Heart right ventricle (tissue), 16 donors: Measurements from ENCODE around the gene FBN1. TPM values are rescaled to one million over a fixed set of nuclear protein-coding genes. Genes with fewer than 3 reads are reported as not detected.

ENCODE experiments used
- ATAC-seq, 8 donors: fragments of 200-7000 bp; cut with Tn5 transposase; one replicate each; pipeline ENCODE4 v1.9.1; 2020; ENCODE audit warnings: mild to moderate bottlenecking in 8 of 8, moderate library complexity in 8 of 8, moderate number of reproducible peaks in 1 of 8
- DNase-seq, 2 donors: peaks; one replicate each; pipeline ENCODE4 v3.0.0-alpha.2; 2020
- H3K27ac ChIP-seq, 10 donors: fragments of 200-600 bp; sonication (generic) in 2 of 10; one replicate each; pipeline versions ENCODE4 v1.5.0 to v1.8.0; 2020 to 2022; ENCODE audit warnings: mild to moderate bottlenecking in 3 of 10
- H3K27me3 ChIP-seq, 7 donors: fragments of 200-600 bp; one replicate each; pipeline ENCODE4 v1.8.0; 2021 to 2022; ENCODE audit warnings: mild to moderate bottlenecking in 2 of 7
- H3K36me3 ChIP-seq, 9 donors: fragments of 200-600 bp; sonication (generic) in 1 of 9; one replicate each; pipeline versions ENCODE4 v1.5.0 to v1.8.0; 2020 to 2022; ENCODE audit warnings: mild to moderate bottlenecking in 2 of 9
- H3K4me1 ChIP-seq, 9 donors: fragments of 200-600 bp; sonication (generic) in 1 of 9; one replicate each; pipeline versions ENCODE4 v1.5.0 to v1.8.0; 2020 to 2022; ENCODE audit warnings: mild to moderate bottlenecking in 4 of 9
- H3K4me3 ChIP-seq, 10 donors: fragments of 200-600 bp; sonication (generic) in 2 of 10; one replicate each; pipeline versions ENCODE4 v1.5.0 to v1.8.0; 2020 to 2022; ENCODE audit warnings: mild to moderate bottlenecking in 7 of 10, moderate library complexity in 2 of 10
- H3K9me3 ChIP-seq, 11 donors: fragments of 200-600 bp in 10 of 11; sonication (generic) in 2 of 11; one replicate each; pipeline versions ENCODE4 v1.5.0 to v1.8.0; 2013 to 2022; ENCODE audit warnings: mild to moderate bottlenecking in 2 of 11, control low read depth in 1 of 11, moderate library complexity in 1 of 11
- WGBS, 2 donors: extraction: QIAGEN DNeasy Blood & Tissue Kit; methylation state at CpG; one replicate each; pipeline ENCODE4 v1.1.7; 2013; ENCODE audit warnings: inconsistent platforms in 1 of 2; 5-methylcytosine and 5-hydroxymethylcytosine counted together
- intact Hi-C, 10 donors: fragments of 100-400 bp; cut with DNase I; formaldehyde crosslinking; loops; one replicate each; pipeline versions ENCODE4 v1.11.1 to v1.14.2; 2022
- polyA plus RNA-seq, 2 donors: library from polyadenylated mRNA; stranded (reverse); fragments of 200-250 nt; gene quantifications; one replicate each; pipeline ENCODE4 v1.2.3, GENCODE V29; 2013
- total RNA-seq, 10 donors: library from RNA; stranded (reverse); fragmentation: NEBNext Ultra II Directional in 3 of 10; extraction: Animal tissue kit (Norgen Biotek cat#: 25700) in 3 of 10; gene quantifications; one replicate each; pipeline versions ENCODE4 v1.2.1 to v1.2.4, GENCODE V29; 2021 to 2023
- TF ChIP-seq, protein P1 (sequence below), 9 donors: fragments of 200-600 bp; sonication (generic) in 2 of 9; IDR thresholded peaks; one replicate each; pipeline versions ENCODE4 v1.5.0 to v1.8.0; 2021 to 2022; ENCODE audit warnings: antibody characterized with exemption in 9 of 9, mild to moderate bottlenecking in 5 of 9, moderate library complexity in 1 of 9
- donor health status: Arrhythmogenic right ventricular cardiomyopathy.
- donor health status: ischemic (EF 13 %, LVEDD 7.1; RV severe dilation, severe dysfunction).
- donor health status: healthy with polysubstance abuse.
- donor health status: DM: no; HTN: yes; CAD: no.
- donor health status: DM: no; HTN: no; CAD: no.
- donor health status: ischemic (EF 25% LVEDD 6.9; RV normal size, moderate dysfunction).
- donor health status: ischemic (EF 25% LVEDD 5.7; RV mildly dilated, moderate dysfunction).
- donor health status: healthy.
- donor health status: DM: yes; HTN: yes; CAD: no.
- donor health status: Ischemic cardiomyopathy.
- donor health status: ischemic (EF 35%, LVEDD 5.7; RV mildly dilated, moderate dysfunction).
- donor health status: nonischemic (EF 11% LVEDD 7.7; RV severe dilation, severe dysfunction).
- donor health status: DM: yes; HTN: yes; CAD: no.
- donor health status: PGD.
- donor health status: ischemic (EF 29% LVEDD 5.4; RV normal size, mild dysfunction).
- donor health status: nonischemic (EF 23%, LVEDD 6.1; RV moderate dilation, normal function).

Gene FBN1
- total and polyA plus RNA-seq, 12 donors = 7.0 to 116 (median 31.1) TPM

DNA sequence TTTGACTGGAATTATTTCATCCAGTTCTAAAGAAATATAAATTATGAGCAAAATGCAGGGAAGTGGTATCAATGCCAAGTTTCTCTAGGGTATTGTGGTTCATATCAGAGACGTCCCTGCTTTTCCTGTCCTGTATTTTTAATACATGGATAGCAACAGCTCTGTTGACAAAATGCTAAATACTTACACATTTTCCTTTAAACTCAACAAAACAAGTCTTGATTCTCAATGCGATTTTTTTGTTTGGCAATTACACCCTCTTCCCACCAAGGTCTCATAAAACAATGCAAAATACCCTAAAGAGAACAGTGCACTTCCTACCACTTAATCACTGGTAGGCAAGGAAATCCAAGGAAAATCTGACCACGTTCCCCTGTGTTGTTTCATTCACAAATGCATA, 194.3 kb downstream of the FBN1 start:
- intact Hi-C loops = no loop called here
- WGBS, 2 donors = 35 to 41% methylated on average over 3 of the region's 3 CpGs

DNA sequence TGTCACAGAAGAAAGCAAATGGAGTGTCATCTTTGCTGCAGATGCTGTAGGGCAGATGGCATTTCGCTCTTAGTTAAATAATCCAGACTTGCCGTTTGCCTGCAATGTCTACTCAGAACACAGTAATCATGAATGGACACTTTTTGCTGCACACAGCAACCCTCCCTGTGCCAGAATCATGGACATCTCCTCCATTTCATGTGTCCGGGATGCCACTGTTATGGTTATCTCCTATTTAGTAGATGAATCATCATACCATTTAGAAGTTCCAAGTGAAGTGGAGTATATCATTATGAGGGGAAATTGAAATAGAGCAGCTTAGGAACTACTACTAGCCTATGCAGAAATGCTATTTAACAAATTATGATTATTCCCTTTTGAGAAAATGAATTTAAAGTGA, 195.8 kb downstream of the FBN1 start:
- intact Hi-C loops = no loop called here
- no peak overlapping the region for H3K27ac ChIP-seq
- peaks cover 0 to 23% (median 11%) of the 10 kb centered on the region in 9 donors for H3K4me1 ChIP-seq
- no peak overlapping the region for H3K4me3 ChIP-seq
- 93 to 95% methylated on average over 3 of the region's 3 CpGs for WGBS, 2 donors
- DNase-seq = no peak
- ATAC-seq = no peak
- TF ChIP-seq, protein P1, sequence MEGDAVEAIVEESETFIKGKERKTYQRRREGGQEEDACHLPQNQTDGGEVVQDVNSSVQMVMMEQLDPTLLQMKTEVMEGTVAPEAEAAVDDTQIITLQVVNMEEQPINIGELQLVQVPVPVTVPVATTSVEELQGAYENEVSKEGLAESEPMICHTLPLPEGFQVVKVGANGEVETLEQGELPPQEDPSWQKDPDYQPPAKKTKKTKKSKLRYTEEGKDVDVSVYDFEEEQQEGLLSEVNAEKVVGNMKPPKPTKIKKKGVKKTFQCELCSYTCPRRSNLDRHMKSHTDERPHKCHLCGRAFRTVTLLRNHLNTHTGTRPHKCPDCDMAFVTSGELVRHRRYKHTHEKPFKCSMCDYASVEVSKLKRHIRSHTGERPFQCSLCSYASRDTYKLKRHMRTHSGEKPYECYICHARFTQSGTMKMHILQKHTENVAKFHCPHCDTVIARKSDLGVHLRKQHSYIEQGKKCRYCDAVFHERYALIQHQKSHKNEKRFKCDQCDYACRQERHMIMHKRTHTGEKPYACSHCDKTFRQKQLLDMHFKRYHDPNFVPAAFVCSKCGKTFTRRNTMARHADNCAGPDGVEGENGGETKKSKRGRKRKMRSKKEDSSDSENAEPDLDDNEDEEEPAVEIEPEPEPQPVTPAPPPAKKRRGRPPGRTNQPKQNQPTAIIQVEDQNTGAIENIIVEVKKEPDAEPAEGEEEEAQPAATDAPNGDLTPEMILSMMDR (IDR thresholded peaks at IDR 0.05) = no peak
- peaks cover 0 to 99% (median 18%) of the 10 kb centered on the region in 9 donors for H3K36me3 ChIP-seq
- H3K9me3 ChIP-seq = no peaks in the 10 kb centered on the region
- H3K27me3 ChIP-seq = no peaks in the 10 kb centered on the region

More for the DNA sequence above, 194.3 kb downstream of the FBN1 start:
- ATAC-seq (peak in 1 of 8 donors; percentile 42), DNase-seq (no peak)
- Histone ChIP-seq H3K36me3 (peaks cover 0 to 99% (median 13%) of the 10 kb centered on the region in 9 donors), H3K9me3 (no peaks in the 10 kb centered on the region), H3K27me3 (no peaks in the 10 kb centered on the region), H3K4me3 (no peak overlapping the region), H3K27ac (peak overlapping the region in 3 of 10 donors; percentile 0 to 47 (median 16)), H3K4me1 (peaks cover 0 to 27% (median 11%) of the 10 kb centered on the region in 9 donors)
- TF ChIP-seq, protein P1 (IDR thresholded peaks at IDR 0.05) = no peak

DNA sequence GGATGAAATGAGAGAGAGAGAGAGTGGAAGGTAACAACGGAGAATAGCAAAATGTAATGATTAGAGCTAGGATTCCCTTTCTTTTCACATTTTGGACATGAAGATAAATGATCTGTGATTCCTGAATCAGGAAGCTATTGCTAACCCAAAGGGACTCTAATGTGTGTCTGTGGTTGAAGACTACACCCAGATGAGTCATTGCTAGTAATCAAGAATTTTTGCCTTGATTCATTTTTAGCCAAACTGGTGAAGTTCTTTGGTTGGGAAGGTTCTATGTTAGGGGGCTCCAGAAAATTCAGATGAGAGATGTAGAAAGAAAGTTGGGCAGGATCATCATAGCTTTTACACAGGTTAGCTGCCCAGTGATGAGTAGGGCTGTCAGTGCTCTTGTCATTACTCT, 197.9 kb downstream of the FBN1 start:
- DNase-seq = no peak
- Histone ChIP-seq H3K4me3 (no peak overlapping the region), H3K27ac (no peak overlapping the region), H3K9me3 (no peaks in the 10 kb centered on the region), H3K4me1 (peaks cover 0 to 23% (median 11%) of the 10 kb centered on the region in 9 donors), H3K36me3 (peaks cover 0 to 99% (median 30%) of the 10 kb centered on the region in 9 donors), H3K27me3 (no peaks in the 10 kb centered on the region)
- WGBS, 2 donors = 91 to 95% methylated on average over 1 of the region's 1 CpG
- ATAC-seq = peak in 2 of 8 donors; percentile 27 to 46
- intact Hi-C loops = no loop called here
- TF ChIP-seq, protein P1 (IDR thresholded peaks at IDR 0.05) = no peak

DNA sequence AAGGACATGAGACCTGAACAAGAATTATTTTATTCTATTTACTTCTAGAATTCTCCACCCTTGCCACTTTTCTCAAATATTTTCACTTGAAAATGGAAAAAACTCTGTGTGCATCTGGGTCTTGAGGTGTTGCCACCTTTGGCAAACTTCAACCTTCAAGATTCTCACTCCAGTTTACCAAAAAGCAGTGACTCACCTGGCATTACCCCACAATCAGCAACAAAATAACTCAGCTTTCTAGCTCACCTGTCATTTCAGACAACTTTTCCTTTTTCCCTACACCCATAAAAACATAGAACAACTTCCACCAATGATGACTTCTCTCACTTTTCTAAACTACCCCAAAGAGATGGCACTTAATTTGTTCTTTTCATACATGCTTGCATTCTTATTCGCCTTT, 198.5 kb downstream of the FBN1 start:
- ATAC-seq = no peak
- Histone ChIP-seq H3K4me3 (no peak overlapping the region), H3K9me3 (no peaks in the 10 kb centered on the region), H3K27ac (no peak overlapping the region), H3K4me1 (peaks cover 0 to 19% (median 10%) of the 10 kb centered on the region in 9 donors), H3K36me3 (peaks cover 0 to 99% (median 30%) of the 10 kb centered on the region in 9 donors), H3K27me3 (no peaks in the 10 kb centered on the region)
- TF ChIP-seq, protein P1 (IDR thresholded peaks at IDR 0.05) = no peak
- WGBS, 2 donors = 98% methylated on average over 1 of the region's 1 CpG
- intact Hi-C loops = no loop called here
- DNase-seq = no peak
